Smooth muscle cell (in vitro differentiated cells): ENCODE data around the gene PHYKPL. TPM values are rescaled to one million over a fixed set of nuclear protein-coding genes. Genes with fewer than 3 reads are reported as not detected.

ENCODE experiments used
- DNase-seq: peaks from one replicate; lab custom pipeline; 2025; ENCODE audit not compliant: unreplicated experiment; lab: John Stamatoyannopoulos, UW
- H2AFZ ChIP-seq: fragments of 200-600 bp; sonication (generic); 2 replicates; pipeline ENCODE4 v1.6.0; 2016; ENCODE audit warnings: antibody characterized with exemption, low read depth, mild to moderate bottlenecking
- H3F3A ChIP-seq: fragments of 200-600 bp; sonication (generic); 2 replicates; pipeline ENCODE4 v1.6.0; 2017; ENCODE audit warnings: antibody characterized with exemption, low read depth
- H3K27ac ChIP-seq: fragments of 200-600 bp; sonication (generic); 2 replicates; pipeline ENCODE4 v1.5.1; 2016; ENCODE audit warnings: low read depth, mild to moderate bottlenecking
- H3K27me3 ChIP-seq: fragments of 200-600 bp; sonication (generic); 2 replicates; pipeline ENCODE4 v1.6.1; 2016; ENCODE audit warnings: low read depth, mild to moderate bottlenecking
- H3K36me3 ChIP-seq: fragments of 200-600 bp; sonication (generic); 2 replicates; pipeline ENCODE4 v1.5.1; 2016; ENCODE audit warnings: low read depth
- H3K4me1 ChIP-seq: fragments of 200-600 bp; sonication (generic); 2 replicates; pipeline ENCODE4 v1.5.1; 2016; ENCODE audit warnings: low read depth
- H3K4me2 ChIP-seq: fragments of 200-600 bp; sonication (generic); 2 replicates; pipeline ENCODE4 v1.6.0; 2016; ENCODE audit warnings: mild to moderate bottlenecking
- H3K4me3 ChIP-seq: fragments of 200-600 bp; sonication (generic); 2 replicates; pipeline ENCODE4 v1.5.1; 2016; ENCODE audit warnings: mild to moderate bottlenecking
- H3K79me2 ChIP-seq: fragments of 200-600 bp; sonication (generic); 2 replicates; pipeline ENCODE4 v1.6.0; 2016; ENCODE audit warnings: low read depth, mild to moderate bottlenecking
- H3K9ac ChIP-seq: fragments of 200-600 bp; sonication (generic); 2 replicates; pipeline ENCODE4 v1.6.0; 2016; ENCODE audit warnings: low read depth
- H3K9me3 ChIP-seq: fragments of 200-600 bp; sonication (generic); replicated peaks from 2 replicates; pipeline ENCODE4 v1.5.1; 2016; ENCODE audit warnings: low read depth
- H4K20me1 ChIP-seq: fragments of 200-600 bp; sonication (generic); 2 replicates; pipeline ENCODE4 v1.6.0; 2016; ENCODE audit warnings: low read depth
- CTCF ChIP-seq: fragments of 200-600 bp; sonication (generic); IDR thresholded peaks from 2 replicates; pipeline ENCODE4 v1.5.1; 2017; ENCODE audit warnings: borderline replicate concordance, mild to moderate bottlenecking, antibody characterized with exemption; ENCODE audit not compliant: insufficient read depth, poor library complexity, severe bottlenecking
- WGBS: methylation state at CpG from one replicate; pipeline ENCODE4 v1.1.7; 2016; ENCODE audit warnings: low lambda C conversion rate; 5-methylcytosine and 5-hydroxymethylcytosine counted together
- polyA plus RNA-seq: library from polyadenylated mRNA; unstranded; fragments of >200 nt; fragmentation: Nextera tagmentation; extraction: Ambion mirVana; gene quantifications from 2 replicates; pipeline ENCODE4 v1.2.1, GENCODE V29; 2016
- total RNA-seq: library from RNA; depleted of rRNA; stranded (reverse); fragments of >200 nt; gene quantifications from 2 replicates; pipeline ENCODE4 v1.2.3, GENCODE V29; 2014

The PHYKPL gene
- total RNA-seq, result 15.7 and 17.1 TPM in 2 replicates
- polyA plus RNA-seq, result 27.8 and 34.2 TPM in 2 replicates

- H3K9ac ChIP-seq, result peak within 1 kb of the TSS; percentile 81
- H3F3A ChIP-seq, result peaks cover 4% of the 10 kb centered on the region
- peak within 1 kb of the TSS; percentile 73 for H3K4me3 ChIP-seq
- H3K9me3 ChIP-seq, result no peaks in the 10 kb centered on the region
- peak within 1 kb of the TSS; percentile 92 for H2AFZ ChIP-seq
- H3K4me1 ChIP-seq, result peaks cover 9% of the 10 kb centered on the region
- H3K27me3 ChIP-seq, result no peaks in the 10 kb centered on the region
- peak within 1 kb of the TSS; percentile 66 for H3K27ac ChIP-seq
- TF ChIP-seq CTCF, result no peak
- peaks cover 4% of the 10 kb centered on the region for H4K20me1 ChIP-seq
- DNase-seq, result peak; percentile 33
- WGBS, result under 1% methylated on average over 60 of the region's 102 CpGs
- H3K36me3 ChIP-seq, result no peaks in the 10 kb centered on the region
- peak within 1 kb of the TSS; percentile 97 for H3K4me2 ChIP-seq
- H3K79me2 ChIP-seq, result peaks cover 26% of the 10 kb centered on the region
Observed at GRCh38 chr5:178232124-178232919, at the start of gene PHYKPL. Gene PHYKPL, minus strand, starts transcription at chr5:178232802. Its CDS starts 252 bp downstream, at chr5:178232550.

GRCh38 chr5:178282391-178282790, 49.8 kb upstream of the PHYKPL start:
- Histone ChIP-seq H3K79me2 (no peaks in the 10 kb centered on the region), H3K36me3 (no peaks in the 10 kb centered on the region), H3K4me1 (no peaks in the 10 kb centered on the region), H2AFZ (no peak overlapping the region), H3K4me2 (no peak overlapping the region), H3K27me3 (peaks cover 5% of the 10 kb centered on the region), H3K27ac (no peak overlapping the region), H3K9ac (no peak overlapping the region), H3K4me3 (no peak overlapping the region), H3K9me3 (peaks cover 3% of the 10 kb centered on the region), H3F3A (peaks cover 5% of the 10 kb centered on the region), H4K20me1 (no peaks in the 10 kb centered on the region)
- TF ChIP-seq CTCF, result no peak
- no peak for DNase-seq
- WGBS, result 82% methylated on average over 4 of the region's 4 CpGs

- no peaks in the 10 kb centered on the region for H3K79me2 ChIP-seq
- H3K9me3 ChIP-seq, result peaks cover 3% of the 10 kb centered on the region
- no peak overlapping the region for H3K4me2 ChIP-seq
- H4K20me1 ChIP-seq, result no peaks in the 10 kb centered on the region
- no peak overlapping the region for H3K4me3 ChIP-seq
- peaks cover 5% of the 10 kb centered on the region for H3K27me3 ChIP-seq
- no peak overlapping the region for H2AFZ ChIP-seq
- no peak for TF ChIP-seq CTCF
- no peaks in the 10 kb centered on the region for H3K36me3 ChIP-seq
- H3F3A ChIP-seq, result peaks cover 5% of the 10 kb centered on the region
- H3K27ac ChIP-seq, result no peak overlapping the region
- H3K9ac ChIP-seq, result no peak overlapping the region
- no peaks in the 10 kb centered on the region for H3K4me1 ChIP-seq
- WGBS, result 81% methylated on average over 19 of the region's 19 CpGs
- no peak for DNase-seq
Observed at GRCh38 chr5:178281331-178281730, 48.7 kb upstream of the PHYKPL start.
